Mesothelial cell of epicardium (in vitro differentiated cells): Measurements from ENCODE around the gene LLPH. TPM values are rescaled to one million over a fixed set of nuclear protein-coding genes. Genes with fewer than 3 reads are reported as not detected.
"Not testable (repeated sequence)": the region's sequence is repeated elsewhere in the genome, so short reads cannot be mapped to it uniquely, and the experiment has no call there.

Experiments used
- DNase-seq, 2 experiments: peaks; one replicate each; pipeline ENCODE4 v3.0.0; 2021; ENCODE audit warnings: low spot score in 2 of 2; ENCODE audit not compliant: unreplicated experiment in 2 of 2
- H3K27ac Mint-ChIP-seq: 2 replicates; pipeline ENCODE4 v1.8.0; 2021; ENCODE audit warnings: mixed read lengths
- H3K27me3 Mint-ChIP-seq: 2 replicates; pipeline ENCODE4 v1.8.0; 2021; ENCODE audit warnings: low read depth, mixed read lengths
- H3K36me3 Mint-ChIP-seq: 2 replicates; pipeline ENCODE4 v1.8.0; 2021; ENCODE audit warnings: mixed read lengths
- H3K4me1 Mint-ChIP-seq: 2 replicates; pipeline ENCODE4 v1.8.0; 2021; ENCODE audit warnings: mixed read lengths
- H3K4me3 Mint-ChIP-seq: 2 replicates; pipeline ENCODE4 v1.8.0; 2021; ENCODE audit warnings: mild to moderate bottlenecking, moderate library complexity, mixed read lengths
- H3K9me3 Mint-ChIP-seq: 2 replicates; pipeline ENCODE4 v1.8.0; 2021; ENCODE audit warnings: mixed read lengths
- CTCF ChIP-seq: fragments of 200-600 bp; sonication (generic); IDR thresholded peaks from one replicate; pipeline ENCODE4 v1.5.0; 2021; ENCODE audit warnings: antibody characterized with exemption; ENCODE audit not compliant: unreplicated experiment
- total RNA-seq: library from RNA; stranded (reverse); gene quantifications from 3 replicates; pipeline ENCODE4 v1.2.1, GENCODE V29; 2021

LLPH gene
- 21.0 to 22.8 TPM (median 22.8 TPM) in 3 replicates for total RNA-seq

GRCh38 chr12:66130267-66131066, at the start of gene LLPH:
TSS of gene LLPH (minus strand) at chr12:66130750. CDS start at chr12:66129106, 1,644 bp downstream.
- peak within 1 kb of the TSS; percentile 90 for H3K4me3 Mint-ChIP-seq
- H3K4me1 Mint-ChIP-seq: peaks cover 39% of the 10 kb centered on the region
- DNase-seq: peak; percentile 57 to 75
- H3K27ac Mint-ChIP-seq: peak within 1 kb of the TSS; percentile 82
- TF ChIP-seq CTCF: no peak
- peaks cover 22% of the 10 kb centered on the region for H3K36me3 Mint-ChIP-seq
- peaks cover 3% of the 10 kb centered on the region for H3K9me3 Mint-ChIP-seq
- H3K27me3 Mint-ChIP-seq: no peaks in the 10 kb centered on the region

- H3K4me1 Mint-ChIP-seq: peaks cover 2% of the 10 kb centered on the region
- peaks cover 20% of the 10 kb centered on the region for H3K27me3 Mint-ChIP-seq
- no peak overlapping the region for H3K4me3 Mint-ChIP-seq
- no peak overlapping the region for H3K27ac Mint-ChIP-seq
- H3K9me3 Mint-ChIP-seq: peaks cover 11% of the 10 kb centered on the region
- no peak for TF ChIP-seq CTCF
- H3K36me3 Mint-ChIP-seq: no peaks in the 10 kb centered on the region
- no peak for DNase-seq
Measured at GRCh38 chr12:66176105-66176900, 45.8 kb upstream of the LLPH start.

GRCh38 chr12:66174391-66175325, 44.1 kb upstream of the LLPH start:
- H3K4me3 Mint-ChIP-seq, DNase-seq, H3K36me3 Mint-ChIP-seq, H3K4me1 Mint-ChIP-seq, H3K27ac Mint-ChIP-seq: not testable (repeated sequence)
- Mint-ChIP-seq H3K9me3 (peaks cover 11% of the 10 kb centered on the region), H3K27me3 (peaks cover 20% of the 10 kb centered on the region)

- no peak for TF ChIP-seq CTCF
- H3K27ac Mint-ChIP-seq: peak overlapping the region; percentile 97
- H3K4me3 Mint-ChIP-seq: peak overlapping the region; percentile 88
- DNase-seq: no peak
- peaks cover 7% of the 10 kb centered on the region for H3K9me3 Mint-ChIP-seq
- H3K36me3 Mint-ChIP-seq: peaks cover 5% of the 10 kb centered on the region
- H3K27me3 Mint-ChIP-seq: no peaks in the 10 kb centered on the region
- peaks cover 5% of the 10 kb centered on the region for H3K4me1 Mint-ChIP-seq
Measured at GRCh38 chr12:66170606-66171005, 40.1 kb upstream of the LLPH start.

- Mint-ChIP-seq H3K36me3 (peaks cover 12% of the 10 kb centered on the region), H3K27me3 (no peaks in the 10 kb centered on the region)
Measured at GRCh38 chr12:66169221-66170170, 38.9 kb upstream of the LLPH start, which contains the start of gene TMBIM4. TSS of gene TMBIM4 (minus strand) at chr12:66169996. CDS start at chr12:66169951, 45 bp downstream.

More at GRCh38 chr12:66169221-66170170, 38.9 kb upstream of the LLPH start, which contains the start of gene TMBIM4:
- peak within 1 kb of the TSS; percentile 97 for H3K27ac Mint-ChIP-seq
- peak within 1 kb of the TSS; percentile 88 for H3K4me3 Mint-ChIP-seq
- H3K4me1 Mint-ChIP-seq: peaks cover 5% of the 10 kb centered on the region
- DNase-seq: peak; percentile 55 to 64
- no peak for TF ChIP-seq CTCF
- H3K9me3 Mint-ChIP-seq: peaks cover 14% of the 10 kb centered on the region
